Heart right ventricle (tissue), 16 donors: ENCODE data around the gene S100A12. TPM values are rescaled to one million over a fixed set of nuclear protein-coding genes. Genes with fewer than 3 reads are reported as not detected.
A peak's percentile ranks its signal among the peaks of the same experiment; 100 is the strongest.

Source experiments
- ATAC-seq, 8 donors: fragments of 200-7000 bp; cut with Tn5 transposase; one replicate each; pipeline ENCODE4 v1.9.1; 2020; ENCODE audit warnings: mild to moderate bottlenecking in 8 of 8, moderate library complexity in 8 of 8, moderate number of reproducible peaks in 1 of 8
- DNase-seq, 2 donors: peaks; one replicate each; pipeline ENCODE4 v3.0.0-alpha.2; 2020
- H3K27ac ChIP-seq, 10 donors: fragments of 200-600 bp; sonication (generic) in 2 of 10; one replicate each; pipeline versions ENCODE4 v1.5.0 to v1.8.0; 2020 to 2022; ENCODE audit warnings: mild to moderate bottlenecking in 3 of 10
- H3K27me3 ChIP-seq, 7 donors: fragments of 200-600 bp; one replicate each; pipeline ENCODE4 v1.8.0; 2021 to 2022; ENCODE audit warnings: mild to moderate bottlenecking in 2 of 7
- H3K36me3 ChIP-seq, 9 donors: fragments of 200-600 bp; sonication (generic) in 1 of 9; one replicate each; pipeline versions ENCODE4 v1.5.0 to v1.8.0; 2020 to 2022; ENCODE audit warnings: mild to moderate bottlenecking in 2 of 9
- H3K4me1 ChIP-seq, 9 donors: fragments of 200-600 bp; sonication (generic) in 1 of 9; one replicate each; pipeline versions ENCODE4 v1.5.0 to v1.8.0; 2020 to 2022; ENCODE audit warnings: mild to moderate bottlenecking in 4 of 9
- H3K4me3 ChIP-seq, 10 donors: fragments of 200-600 bp; sonication (generic) in 2 of 10; one replicate each; pipeline versions ENCODE4 v1.5.0 to v1.8.0; 2020 to 2022; ENCODE audit warnings: mild to moderate bottlenecking in 7 of 10, moderate library complexity in 2 of 10
- H3K9me3 ChIP-seq, 11 donors: fragments of 200-600 bp in 10 of 11; sonication (generic) in 2 of 11; one replicate each; pipeline versions ENCODE4 v1.5.0 to v1.8.0; 2013 to 2022; ENCODE audit warnings: mild to moderate bottlenecking in 2 of 11, control low read depth in 1 of 11, moderate library complexity in 1 of 11
- WGBS, 2 donors: extraction: QIAGEN DNeasy Blood & Tissue Kit; methylation state at CpG; one replicate each; pipeline ENCODE4 v1.1.7; 2013; ENCODE audit warnings: inconsistent platforms in 1 of 2; 5-methylcytosine and 5-hydroxymethylcytosine counted together
- intact Hi-C, 10 donors: fragments of 100-400 bp; cut with DNase I; formaldehyde crosslinking; loops; one replicate each; pipeline versions ENCODE4 v1.11.1 to v1.14.2; 2022
- polyA plus RNA-seq, 2 donors: library from polyadenylated mRNA; stranded (reverse); fragments of 200-250 nt; gene quantifications; one replicate each; pipeline ENCODE4 v1.2.3, GENCODE V29; 2013
- total RNA-seq, 10 donors: library from RNA; stranded (reverse); fragmentation: NEBNext Ultra II Directional in 3 of 10; extraction: Animal tissue kit (Norgen Biotek cat#: 25700) in 3 of 10; gene quantifications; one replicate each; pipeline versions ENCODE4 v1.2.1 to v1.2.4, GENCODE V29; 2021 to 2023
- TF ChIP-seq, protein P1 (sequence below), 9 donors: fragments of 200-600 bp; sonication (generic) in 2 of 9; IDR thresholded peaks; one replicate each; pipeline versions ENCODE4 v1.5.0 to v1.8.0; 2021 to 2022; ENCODE audit warnings: antibody characterized with exemption in 9 of 9, mild to moderate bottlenecking in 5 of 9, moderate library complexity in 1 of 9
- donor health status: Arrhythmogenic right ventricular cardiomyopathy.
- donor health status: ischemic (EF 13 %, LVEDD 7.1; RV severe dilation, severe dysfunction).
- donor health status: healthy with polysubstance abuse.
- donor health status: DM: no; HTN: yes; CAD: no.
- donor health status: DM: no; HTN: no; CAD: no.
- donor health status: ischemic (EF 25% LVEDD 6.9; RV normal size, moderate dysfunction).
- donor health status: ischemic (EF 25% LVEDD 5.7; RV mildly dilated, moderate dysfunction).
- donor health status: healthy.
- donor health status: DM: yes; HTN: yes; CAD: no.
- donor health status: Ischemic cardiomyopathy.
- donor health status: ischemic (EF 35%, LVEDD 5.7; RV mildly dilated, moderate dysfunction).
- donor health status: nonischemic (EF 11% LVEDD 7.7; RV severe dilation, severe dysfunction).
- donor health status: DM: yes; HTN: yes; CAD: no.
- donor health status: PGD.
- donor health status: ischemic (EF 29% LVEDD 5.4; RV normal size, mild dysfunction).
- donor health status: nonischemic (EF 23%, LVEDD 6.1; RV moderate dilation, normal function).

Gene S100A12
- total and polyA plus RNA-seq, 12 donors: 0.49 to 12.9 (median 4.1) TPM; not detected in 1

DNA sequence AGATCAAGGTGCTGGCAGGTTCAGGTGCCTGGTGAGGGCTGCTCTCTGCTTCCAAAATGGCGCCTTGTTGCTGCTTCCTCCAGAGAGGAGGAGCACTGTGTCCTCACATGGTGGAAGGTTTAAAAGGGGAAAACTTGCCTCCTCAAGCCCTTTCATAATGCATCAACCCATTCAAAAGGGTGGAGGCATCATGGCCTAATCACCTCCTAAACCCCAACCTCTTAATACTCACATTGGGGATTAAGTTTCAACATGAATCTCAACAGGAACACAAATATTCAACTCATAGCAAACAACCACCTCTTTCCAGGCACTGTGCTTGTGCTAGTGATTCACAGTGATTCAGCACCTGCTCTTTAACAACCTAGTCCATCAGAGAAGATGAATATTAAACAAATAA, 4.2 kb downstream of the S100A12 start:
- ATAC-seq (no peak), DNase-seq (no peak)
- intact Hi-C loops: no loop called here
- H3K4me1 ChIP-seq: peaks cover 0 to 57% (median 0%) of the 10 kb centered on the region in 9 donors
- H3K4me3 ChIP-seq: no peak overlapping the region
- TF ChIP-seq, protein P1, sequence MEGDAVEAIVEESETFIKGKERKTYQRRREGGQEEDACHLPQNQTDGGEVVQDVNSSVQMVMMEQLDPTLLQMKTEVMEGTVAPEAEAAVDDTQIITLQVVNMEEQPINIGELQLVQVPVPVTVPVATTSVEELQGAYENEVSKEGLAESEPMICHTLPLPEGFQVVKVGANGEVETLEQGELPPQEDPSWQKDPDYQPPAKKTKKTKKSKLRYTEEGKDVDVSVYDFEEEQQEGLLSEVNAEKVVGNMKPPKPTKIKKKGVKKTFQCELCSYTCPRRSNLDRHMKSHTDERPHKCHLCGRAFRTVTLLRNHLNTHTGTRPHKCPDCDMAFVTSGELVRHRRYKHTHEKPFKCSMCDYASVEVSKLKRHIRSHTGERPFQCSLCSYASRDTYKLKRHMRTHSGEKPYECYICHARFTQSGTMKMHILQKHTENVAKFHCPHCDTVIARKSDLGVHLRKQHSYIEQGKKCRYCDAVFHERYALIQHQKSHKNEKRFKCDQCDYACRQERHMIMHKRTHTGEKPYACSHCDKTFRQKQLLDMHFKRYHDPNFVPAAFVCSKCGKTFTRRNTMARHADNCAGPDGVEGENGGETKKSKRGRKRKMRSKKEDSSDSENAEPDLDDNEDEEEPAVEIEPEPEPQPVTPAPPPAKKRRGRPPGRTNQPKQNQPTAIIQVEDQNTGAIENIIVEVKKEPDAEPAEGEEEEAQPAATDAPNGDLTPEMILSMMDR (IDR thresholded peaks at IDR 0.05): no peak
- 87 to 96% methylated on average over 1 of the region's 1 CpG for WGBS, 2 donors
- H3K27me3 ChIP-seq: peaks cover 0 to 4% (median 0%) of the 10 kb centered on the region in 7 donors
- H3K27ac ChIP-seq: peak overlapping the region in 1 of 10 donors; percentile 48
- H3K36me3 ChIP-seq: no peaks in the 10 kb centered on the region
- no peaks in the 10 kb centered on the region for H3K9me3 ChIP-seq

DNA sequence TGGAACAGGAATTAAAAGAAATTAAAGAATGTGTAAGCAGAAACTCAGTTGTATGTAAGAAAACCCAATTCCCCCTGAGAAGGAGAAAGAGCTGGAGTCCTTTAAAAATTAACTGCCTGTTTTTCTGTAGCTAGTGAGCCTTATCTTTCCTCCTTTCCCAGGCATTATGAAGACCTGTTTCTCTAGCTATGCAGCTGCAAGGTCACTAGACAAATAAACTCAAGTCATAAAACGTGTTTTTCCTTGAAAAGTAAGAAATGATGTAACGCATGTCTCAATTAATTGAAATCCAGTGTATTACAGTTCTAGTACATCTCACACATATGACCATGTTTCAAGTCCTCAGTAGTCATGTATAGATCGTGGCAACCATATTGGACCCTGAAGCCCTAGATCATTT, 5.3 kb downstream of the S100A12 start:
- intact Hi-C loops: no loop called here
- WGBS, 2 donors: 76 to 86% methylated on average over 3 of the region's 3 CpGs
- no peak for ATAC-seq

GRCh38 chr1:153368495-153368894, 6.9 kb downstream of the S100A12 start:
- ATAC-seq: no peak
- intact Hi-C loops: loop anchor here in 1 of 10 donors (5.0 kb wide), 1 partner anchor 219 kb away; no protein-coding TSS in a partner anchor
- Histone ChIP-seq H3K36me3 (no peaks in the 10 kb centered on the region), H3K9me3 (no peaks in the 10 kb centered on the region), H3K4me1 (peaks cover 0 to 59% (median 0%) of the 10 kb centered on the region in 9 donors), H3K27ac (peak overlapping the region in 1 of 10 donors; percentile 44), H3K4me3 (no peak overlapping the region), H3K27me3 (peaks cover 0 to 3% (median 0%) of the 10 kb centered on the region in 7 donors)
- TF ChIP-seq, protein P1 (IDR thresholded peaks at IDR 0.05): no peak
- DNase-seq: no peak
- WGBS, 2 donors: 54 to 67% methylated on average over 2 of the region's 2 CpGs

More for the DNA sequence above, 5.3 kb downstream of the S100A12 start:
- no peaks in the 10 kb centered on the region for H3K9me3 ChIP-seq
- no peak for DNase-seq
- peaks cover 0 to 56% (median 0%) of the 10 kb centered on the region in 9 donors for H3K4me1 ChIP-seq
- TF ChIP-seq, protein P1 (IDR thresholded peaks at IDR 0.05): no peak
- no peak overlapping the region for H3K4me3 ChIP-seq
- H3K27ac ChIP-seq: no peak overlapping the region
- H3K27me3 ChIP-seq: peaks cover 0 to 3% (median 0%) of the 10 kb centered on the region in 7 donors
- H3K36me3 ChIP-seq: no peaks in the 10 kb centered on the region

- no peak for ATAC-seq
- DNase-seq: no peak
- WGBS, 2 donors: 64 to 69% methylated on average over 2 of the region's 2 CpGs
- intact Hi-C loops: loop anchor here in 1 of 10 donors (5.0 kb wide), 1 partner anchor 220 kb away; no protein-coding TSS in a partner anchor
- no peaks in the 10 kb centered on the region for H3K36me3 ChIP-seq
- no peaks in the 10 kb centered on the region for H3K9me3 ChIP-seq
- H3K4me1 ChIP-seq: peaks cover 0 to 68% (median 0%) of the 10 kb centered on the region in 9 donors
- H3K4me3 ChIP-seq: no peak overlapping the region
- TF ChIP-seq, protein P1 (IDR thresholded peaks at IDR 0.05): no peak
- H3K27me3 ChIP-seq: peaks cover 0 to 3% (median 0%) of the 10 kb centered on the region in 7 donors
- peak overlapping the region in 1 of 10 donors; percentile 68 for H3K27ac ChIP-seq
Measured at GRCh38 chr1:153367090-153367489, 8.3 kb downstream of the S100A12 start.
